ENCODE results near the gene CCDC88B.

GRCh38 chr11:64379817-64380709, 40.1 kb downstream of the CCDC88B start:
- no peak for TF ChIP-seq POLR2AphosphoS5 (IDR thresholded peaks at IDR 0.05)
- TF ChIP-seq CTCF (IDR thresholded peaks at IDR 0.05): no peak
- no peak for TF ChIP-seq EP300 (IDR thresholded peaks at IDR 0.05)
- no peak for TF ChIP-seq POLR2A (IDR thresholded peaks at IDR 0.05)

All from suprapubic skin (tissue), 4 donors.